ENCODE results near the gene KIF5A. TPM values are rescaled to one million over a fixed set of nuclear protein-coding genes. Genes with fewer than 3 reads are reported as not detected.

Gene KIF5A
- total RNA-seq, 2 experiments from 2014 or later: 0.60 to 0.86 TPM

- H3K27ac Mint-ChIP-seq: peak overlapping the region; percentile 100
- peak overlapping the region; percentile 97 for H3K4me3 Mint-ChIP-seq
- H3K4me1 Mint-ChIP-seq (ENCODE audit: low read depth): peaks cover 66% of the 10 kb centered on the region
- peak; percentile 41 for DNase-seq
- H3K36me3 Mint-ChIP-seq (ENCODE audit: low read depth): peaks cover 38% of the 10 kb centered on the region
- intact Hi-C loops (cut with micrococcal nuclease): loop anchor here (1.0 to 10.0 kb wide), 15 partner anchors 26 to 1187 kb away; partner anchors contain the start of genes CDK4, CTDSP2, DCTN2 and EEF1AKMT3
- CTCF ChIA-PET: no interaction called here
- H3K27me3 Mint-ChIP-seq (ENCODE audit: low read depth): no peaks in the 10 kb centered on the region
- no peaks in the 10 kb centered on the region for H3K9me3 Mint-ChIP-seq
Measured at GRCh38 chr12:57521525-57522010, 28.3 kb upstream of the KIF5A start.

- CTCF ChIA-PET: no interaction called here
- Mint-ChIP-seq H3K27me3 (ENCODE audit: low read depth) (no peaks in the 10 kb centered on the region), H3K9me3 (no peaks in the 10 kb centered on the region), H3K4me3 (peak within 1 kb of the TSS; percentile 97), H3K27ac (peak within 1 kb of the TSS; percentile 100), H3K36me3 (ENCODE audit: low read depth) (peaks cover 31% of the 10 kb centered on the region), H3K4me1 (ENCODE audit: low read depth) (peaks cover 62% of the 10 kb centered on the region)
- intact Hi-C loops (cut with micrococcal nuclease): loop anchor here (1.0 to 10.0 kb wide), 13 partner anchors 25 to 1187 kb away; partner anchors contain the start of genes CDK4, CTDSP2, DCTN2 and EEF1AKMT3
- peak; percentile 93 for DNase-seq
Measured at GRCh38 chr12:57522011-57522886, 27.6 kb upstream of the KIF5A start, which contains the start of gene MBD6. MBD6 (plus strand) TSS chr12:57522824; CDS start chr12:57524304, 1,480 bp downstream.

- peaks cover 25% of the 10 kb centered on the region for H3K36me3 Mint-ChIP-seq (ENCODE audit: low read depth)
- H3K4me3 Mint-ChIP-seq: peak overlapping the region; percentile 90
- DNase-seq: peak; percentile 60
- intact Hi-C loops (cut with micrococcal nuclease): loop anchor here (1.0 to 10.0 kb wide), 14 partner anchors 24 to 1188 kb away; partner anchors contain the start of genes CDK4, CTDSP2, DCTN2 and EEF1AKMT3
- peak overlapping the region; percentile 85 for H3K27ac Mint-ChIP-seq
- no peaks in the 10 kb centered on the region for H3K27me3 Mint-ChIP-seq (ENCODE audit: low read depth)
- H3K4me1 Mint-ChIP-seq (ENCODE audit: low read depth): peaks cover 54% of the 10 kb centered on the region
- CTCF ChIA-PET: interaction anchor here (1.5 to 2.1 kb wide), 4 partner anchors 23 to 97 kb away, joined by 3 to 12 read pairs (median 6); partner anchors contain the start of genes GLI1 and INHBE
- no peaks in the 10 kb centered on the region for H3K9me3 Mint-ChIP-seq
Measured at GRCh38 chr12:57522887-57523705, 26.7 kb upstream of the KIF5A start.

GRCh38 chr12:57523706-57524614 is 25.9 kb upstream of the KIF5A start:
- H3K4me3 Mint-ChIP-seq: peak overlapping the region; percentile 90
- intact Hi-C loops (cut with micrococcal nuclease): loop anchor here (1.0 to 10.0 kb wide), 7 partner anchors 97 to 1189 kb away; partner anchors contain the start of genes CTDSP2, IL23A, PAN2 and PTGES3
- peaks cover 18% of the 10 kb centered on the region for H3K36me3 Mint-ChIP-seq (ENCODE audit: low read depth)
- H3K27me3 Mint-ChIP-seq (ENCODE audit: low read depth): no peaks in the 10 kb centered on the region
- peaks cover 45% of the 10 kb centered on the region for H3K4me1 Mint-ChIP-seq (ENCODE audit: low read depth)
- H3K9me3 Mint-ChIP-seq: no peaks in the 10 kb centered on the region
- H3K27ac Mint-ChIP-seq: peak overlapping the region; percentile 85
- CTCF ChIA-PET: interaction anchor here (0.9 to 2.1 kb wide), 7 partner anchors 10 to 169 kb away, joined by 3 to 12 read pairs (median 6); partner anchors contain the start of genes GLI1 and INHBE
- DNase-seq: peak; percentile 53

- no peaks in the 10 kb centered on the region for H3K9me3 Mint-ChIP-seq
- CTCF ChIA-PET: interaction anchor here (0.6 to 2.1 kb wide), 8 partner anchors 9 to 168 kb away, joined by 3 to 12 read pairs (median 5); partner anchors contain the start of genes GLI1 and INHBE
- H3K4me1 Mint-ChIP-seq (ENCODE audit: low read depth): peaks cover 40% of the 10 kb centered on the region
- intact Hi-C loops (cut with micrococcal nuclease): loop anchor here (5.0 to 10.0 kb wide), 5 partner anchors 412 to 1190 kb away; partner anchors contain the start of genes IL23A, PAN2, PTGES3 and STAT6
- H3K27ac Mint-ChIP-seq: no peak overlapping the region
- peaks cover 15% of the 10 kb centered on the region for H3K36me3 Mint-ChIP-seq (ENCODE audit: low read depth)
- H3K4me3 Mint-ChIP-seq: no peak overlapping the region
- no peaks in the 10 kb centered on the region for H3K27me3 Mint-ChIP-seq (ENCODE audit: low read depth)
- no peak for DNase-seq
Measured at GRCh38 chr12:57524814-57525614, 24.8 kb upstream of the KIF5A start.

- no peak for DNase-seq
- H3K36me3 Mint-ChIP-seq (ENCODE audit: low read depth): peaks cover 12% of the 10 kb centered on the region
- CTCF ChIA-PET: interaction anchor here (1.3 kb wide), 1 partner anchor 68 kb away, joined by 5 read pairs; no protein-coding TSS in a partner anchor
- no peaks in the 10 kb centered on the region for H3K27me3 Mint-ChIP-seq (ENCODE audit: low read depth)
- no peaks in the 10 kb centered on the region for H3K9me3 Mint-ChIP-seq
- intact Hi-C loops (cut with micrococcal nuclease): loop anchor here (10.0 kb wide), 1 partner anchor 1191 kb away; the partner anchor contains the start of genes IL23A and PAN2
- H3K4me3 Mint-ChIP-seq: no peak overlapping the region
- H3K27ac Mint-ChIP-seq: no peak overlapping the region
- peaks cover 40% of the 10 kb centered on the region for H3K4me1 Mint-ChIP-seq (ENCODE audit: low read depth)
Measured at GRCh38 chr12:57525615-57526383, 24.0 kb upstream of the KIF5A start.

GRCh38 chr12:57526477-57527126 is 23.2 kb upstream of the KIF5A start:
- Mint-ChIP-seq H3K27ac (peak overlapping the region; percentile 61), H3K4me3 (no peak overlapping the region), H3K9me3 (no peaks in the 10 kb centered on the region), H3K36me3 (ENCODE audit: low read depth) (peaks cover 12% of the 10 kb centered on the region), H3K4me1 (ENCODE audit: low read depth) (peaks cover 33% of the 10 kb centered on the region), H3K27me3 (ENCODE audit: low read depth) (no peaks in the 10 kb centered on the region)
- intact Hi-C loops (cut with micrococcal nuclease): loop anchor here (10.0 kb wide), 1 partner anchor 1192 kb away; the partner anchor contains the start of genes IL23A and PAN2
- CTCF ChIA-PET: interaction anchor here (1.3 kb wide), 1 partner anchor 68 kb away, joined by 5 read pairs; no protein-coding TSS in a partner anchor
- no peak for DNase-seq

- H3K27me3 Mint-ChIP-seq (ENCODE audit: low read depth): no peaks in the 10 kb centered on the region
- no peak for DNase-seq
- H3K9me3 Mint-ChIP-seq: no peaks in the 10 kb centered on the region
- peaks cover 27% of the 10 kb centered on the region for H3K4me1 Mint-ChIP-seq (ENCODE audit: low read depth)
- CTCF ChIA-PET: interaction anchor here (1.3 kb wide), 1 partner anchor 69 kb away, joined by 5 read pairs; no protein-coding TSS in a partner anchor
- peaks cover 15% of the 10 kb centered on the region for H3K36me3 Mint-ChIP-seq (ENCODE audit: low read depth)
- intact Hi-C loops (cut with micrococcal nuclease): loop anchor here (10.0 kb wide), 1 partner anchor 1192 kb away; the partner anchor contains the start of genes IL23A and PAN2
- H3K27ac Mint-ChIP-seq: peak overlapping the region; percentile 61
- H3K4me3 Mint-ChIP-seq: no peak overlapping the region
Measured at GRCh38 chr12:57527184-57527583, 22.7 kb upstream of the KIF5A start.

GRCh38 chr12:57528176-57528575 is 21.7 kb upstream of the KIF5A start:
- intact Hi-C loops (cut with micrococcal nuclease): loop anchor here (10.0 kb wide), 1 partner anchor 1193 kb away; the partner anchor contains the start of genes IL23A and PAN2
- H3K36me3 Mint-ChIP-seq (ENCODE audit: low read depth): peaks cover 20% of the 10 kb centered on the region

More at GRCh38 chr12:57528176-57528575, 21.7 kb upstream of the KIF5A start:
- Mint-ChIP-seq H3K4me3 (no peak overlapping the region), H3K4me1 (ENCODE audit: low read depth) (peaks cover 25% of the 10 kb centered on the region), H3K27me3 (ENCODE audit: low read depth) (no peaks in the 10 kb centered on the region), H3K27ac (no peak overlapping the region), H3K9me3 (no peaks in the 10 kb centered on the region)
- CTCF ChIA-PET: interaction anchor here (1.0 kb wide), 1 partner anchor 15 kb away, joined by 3 read pairs; no protein-coding TSS in a partner anchor
- no peak for DNase-seq
